GM12864 (cell line): ENCODE data around the gene DCP1A.
"Not testable (repeated sequence)": the region's sequence is repeated elsewhere in the genome, so short reads cannot be mapped to it uniquely, and the experiment has no call there.

ENCODE experiments used
- DNase-seq: peaks from one replicate; pipeline ENCODE4 v3.0.0-alpha.2; 2011; ENCODE audit warnings: low read depth
- H3K4me3 ChIP-seq: 2 replicates; pipeline ENCODE4 v1.5.1; 2011; ENCODE audit warnings: mild to moderate bottlenecking, low read depth, low read length, control low read depth
- TF ChIP-seq, protein P1 (sequence below): IDR thresholded peaks from 2 replicates; pipeline ENCODE4 v1.5.1; 2011; ENCODE audit warnings: low read depth, mild to moderate bottlenecking, moderate library complexity, low read length, control low read depth, inconsistent platforms; ENCODE audit errors: missing control alignments

Gene DCP1A

DNA sequence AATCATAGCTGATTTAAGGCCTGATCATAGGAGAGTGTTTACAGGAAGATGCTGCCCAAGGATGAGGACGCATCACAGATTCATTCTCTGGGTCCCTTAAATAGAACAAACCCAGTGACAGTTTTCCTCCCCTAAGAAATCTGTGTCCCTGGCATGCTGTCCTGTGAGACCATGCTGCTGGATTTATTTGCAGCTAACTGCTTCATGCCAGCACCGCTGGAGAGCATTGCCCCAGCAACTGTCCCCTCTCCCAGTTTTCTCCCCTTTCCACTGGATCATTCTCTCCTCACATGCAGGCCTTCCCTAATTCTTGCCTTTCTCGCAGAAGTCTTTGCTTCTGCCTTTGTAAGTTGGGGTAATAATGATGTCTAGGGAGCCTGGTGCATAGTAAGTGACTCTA is 29.3 kb upstream of the DCP1A start:
- DNase-seq = no peak
- no peak overlapping the region for H3K4me3 ChIP-seq
- TF ChIP-seq, protein P1, sequence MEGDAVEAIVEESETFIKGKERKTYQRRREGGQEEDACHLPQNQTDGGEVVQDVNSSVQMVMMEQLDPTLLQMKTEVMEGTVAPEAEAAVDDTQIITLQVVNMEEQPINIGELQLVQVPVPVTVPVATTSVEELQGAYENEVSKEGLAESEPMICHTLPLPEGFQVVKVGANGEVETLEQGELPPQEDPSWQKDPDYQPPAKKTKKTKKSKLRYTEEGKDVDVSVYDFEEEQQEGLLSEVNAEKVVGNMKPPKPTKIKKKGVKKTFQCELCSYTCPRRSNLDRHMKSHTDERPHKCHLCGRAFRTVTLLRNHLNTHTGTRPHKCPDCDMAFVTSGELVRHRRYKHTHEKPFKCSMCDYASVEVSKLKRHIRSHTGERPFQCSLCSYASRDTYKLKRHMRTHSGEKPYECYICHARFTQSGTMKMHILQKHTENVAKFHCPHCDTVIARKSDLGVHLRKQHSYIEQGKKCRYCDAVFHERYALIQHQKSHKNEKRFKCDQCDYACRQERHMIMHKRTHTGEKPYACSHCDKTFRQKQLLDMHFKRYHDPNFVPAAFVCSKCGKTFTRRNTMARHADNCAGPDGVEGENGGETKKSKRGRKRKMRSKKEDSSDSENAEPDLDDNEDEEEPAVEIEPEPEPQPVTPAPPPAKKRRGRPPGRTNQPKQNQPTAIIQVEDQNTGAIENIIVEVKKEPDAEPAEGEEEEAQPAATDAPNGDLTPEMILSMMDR = no peak

DNA sequence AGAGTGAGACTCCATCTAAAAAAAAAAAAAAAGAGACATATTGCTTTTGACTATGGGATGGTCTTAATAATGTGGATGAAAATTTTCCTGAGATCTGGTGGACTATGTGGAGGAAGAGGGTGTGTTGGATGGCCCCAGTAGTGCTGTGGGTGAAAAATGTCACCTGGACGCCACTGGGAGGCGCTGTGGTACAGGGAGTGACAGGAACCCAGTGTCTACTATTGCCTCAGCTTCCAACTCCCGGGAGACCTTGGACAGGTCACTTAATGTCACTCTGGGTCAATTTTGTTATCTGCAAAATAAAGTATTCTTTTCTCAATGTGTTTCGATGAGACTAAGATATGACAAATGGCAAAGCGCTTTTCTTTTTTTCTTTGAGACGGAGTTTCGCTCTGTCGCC is 27.7 kb upstream of the DCP1A start:
- no peak overlapping the region for H3K4me3 ChIP-seq
- DNase-seq = no peak
- TF ChIP-seq, protein P1 = peak; percentile 91

DNA sequence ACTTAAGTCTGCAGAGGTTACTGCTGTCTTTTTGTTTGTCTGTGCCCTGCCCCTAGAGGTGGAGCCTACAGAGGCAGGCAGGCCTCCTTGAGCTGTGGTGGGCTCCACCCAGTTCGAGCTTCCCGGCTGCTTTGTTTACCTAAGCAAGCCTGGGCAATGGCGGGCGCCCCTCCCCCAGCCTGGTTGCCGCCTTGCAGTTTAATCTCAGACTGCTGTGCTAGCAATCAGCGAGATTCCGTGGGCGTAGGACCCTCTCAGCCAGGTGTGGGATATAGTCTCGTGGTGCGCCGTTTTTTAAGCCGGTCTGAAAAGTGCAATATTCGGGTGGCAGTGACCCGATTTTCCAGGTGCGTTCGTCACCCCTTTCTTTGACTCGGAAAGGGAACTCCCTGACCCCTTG is 23.4 kb upstream of the DCP1A start:
- DNase-seq, H3K4me3 ChIP-seq: not testable (repeated sequence)

DNA sequence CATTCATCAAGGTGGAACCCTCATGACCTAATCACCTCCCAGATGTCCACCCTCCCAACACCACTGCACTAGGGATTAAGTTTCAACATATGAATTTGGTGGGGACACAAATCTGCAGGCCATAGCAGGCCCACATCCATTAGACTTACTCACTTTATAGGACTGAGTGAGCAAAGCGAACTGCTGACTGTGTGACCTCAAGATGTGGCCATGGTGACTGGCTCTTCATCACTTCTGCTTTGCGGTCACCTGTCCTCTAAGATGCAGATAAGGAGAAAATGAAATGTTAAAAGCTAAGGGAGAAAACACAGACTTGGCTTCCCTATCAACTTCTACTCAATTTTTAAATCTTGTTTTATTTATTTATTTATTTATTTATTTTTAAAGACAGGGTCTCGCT is 14.5 kb upstream of the DCP1A start:
- DNase-seq = no peak
- TF ChIP-seq, protein P1 = no peak

DNA sequence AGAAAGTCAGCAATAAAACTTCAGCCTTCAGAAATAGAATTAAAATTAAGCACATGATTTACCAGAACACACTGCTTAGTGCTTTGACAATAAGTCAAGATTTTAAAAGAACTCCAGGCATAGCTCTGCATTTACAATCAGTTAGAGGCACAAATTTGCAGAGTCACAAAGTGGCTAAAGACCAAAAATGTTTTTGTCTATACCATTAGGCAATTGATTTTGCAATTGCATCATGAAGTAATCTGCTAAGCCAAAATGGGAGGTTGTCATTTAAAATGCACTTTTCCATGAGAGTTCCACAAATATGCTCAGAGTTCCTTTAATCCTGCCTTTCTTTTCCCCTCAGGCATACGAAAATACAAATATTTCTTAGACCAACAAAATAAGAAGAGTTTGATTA is 10.1 kb upstream of the DCP1A start:
- TF ChIP-seq, protein P1 = no peak
- no peak overlapping the region for H3K4me3 ChIP-seq
- DNase-seq = no peak

More for the DNA sequence above, 14.5 kb upstream of the DCP1A start:
- H3K4me3 ChIP-seq = no peak overlapping the region

DNA sequence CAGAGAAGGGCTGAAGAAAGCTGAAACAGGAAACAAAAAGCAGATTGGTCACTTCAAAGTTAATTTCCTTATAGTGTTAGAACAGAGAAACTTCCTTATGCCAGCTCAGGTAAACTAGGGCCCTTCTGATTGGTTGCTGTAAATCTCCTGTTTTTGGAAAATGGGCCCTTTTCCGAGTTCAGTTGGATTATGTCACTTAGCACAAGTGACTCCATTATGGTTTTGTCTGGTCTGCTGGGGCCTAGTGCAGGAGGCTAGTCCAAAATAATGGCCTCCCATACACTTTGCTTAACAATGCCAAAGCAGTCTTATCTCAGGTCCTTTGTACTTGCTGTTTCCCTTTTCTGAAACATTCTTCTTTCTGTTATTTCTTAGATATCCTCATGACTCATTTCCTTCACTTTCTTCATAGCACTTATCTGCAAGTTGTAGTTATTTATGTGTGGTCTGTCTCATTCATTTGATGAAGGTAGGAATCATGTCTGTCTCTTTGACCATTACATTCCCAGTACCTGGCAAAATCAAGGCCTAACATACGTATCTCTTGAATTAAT is 7.7 kb upstream of the DCP1A start:
- no peak overlapping the region for H3K4me3 ChIP-seq
- TF ChIP-seq, protein P1 = no peak
- DNase-seq = no peak

DNA sequence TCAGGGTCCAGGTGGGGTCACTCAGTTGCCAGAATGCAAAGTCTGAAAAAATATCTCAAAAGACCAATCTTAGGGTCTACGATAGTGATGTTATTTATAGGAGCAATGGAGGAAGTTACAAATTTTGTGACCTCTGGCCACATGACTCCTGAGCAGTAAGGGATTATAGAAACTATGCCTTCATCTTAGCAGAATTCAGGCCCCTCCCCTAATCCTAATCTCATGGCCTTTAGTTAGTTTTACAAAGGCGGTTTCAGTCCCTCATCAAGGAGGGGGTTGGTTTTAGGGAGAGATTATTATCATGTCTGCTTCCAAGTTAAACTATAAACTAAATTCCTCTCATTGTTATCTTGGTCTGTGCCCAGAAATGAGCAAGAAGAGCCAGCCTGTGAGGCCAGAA is 5.9 kb upstream of the DCP1A start:
- TF ChIP-seq, protein P1 = no peak
- DNase-seq = no peak
- no peak overlapping the region for H3K4me3 ChIP-seq
